DOHH2 (cell line): Measurements from ENCODE around the gene CAPZA3.

ENCODE experiments used
- CTCF ChIP-seq: fragments of 200-600 bp; sonication (generic); IDR thresholded peaks from one replicate; pipeline ENCODE4 v1.5.1; 2014; ENCODE audit warnings: antibody characterized with exemption, mild to moderate bottlenecking, low read depth, low read length; ENCODE audit not compliant: poor library complexity, severe bottlenecking
- EZH2phosphoT487 ChIP-seq: fragments of 200-600 bp; sonication (generic); IDR thresholded peaks from 2 replicates; pipeline ENCODE4 v1.6.1; 2017; ENCODE audit warnings: borderline replicate concordance, mild to moderate bottlenecking, antibody characterized with exemption, low read length, moderate library complexity, mixed read lengths

GRCh38 chr12:18720690-18721089 lies 17.2 kb upstream of the CAPZA3 start:
- TF ChIP-seq CTCF (no peak), EZH2phosphoT487 (no peak)
